Dendritic cell treated with granulocyte-macrophage colony-stimulating factor and Interleukin-4, amounts not matched to agents 40 ng/mL and 50 ng/mL, for 4 days (primary cell): Measurements from ENCODE around the gene GPR153.

Source experiments
- H3K27ac Mint-ChIP-seq: one replicate; pipeline ENCODE4 v1.8.0; 2022; ENCODE audit warnings: mild to moderate bottlenecking, mixed read lengths
- H3K27me3 Mint-ChIP-seq: one replicate; pipeline ENCODE4 v1.8.0; 2022; ENCODE audit warnings: mild to moderate bottlenecking, mixed read lengths
- H3K36me3 Mint-ChIP-seq: one replicate; pipeline ENCODE4 v1.8.0; 2022; ENCODE audit warnings: low read depth, mixed read lengths
- H3K4me1 Mint-ChIP-seq: one replicate; pipeline ENCODE4 v1.8.0; 2022; ENCODE audit warnings: low read depth, mixed read lengths
- H3K4me3 Mint-ChIP-seq: one replicate; pipeline ENCODE4 v1.8.0; 2022; ENCODE audit warnings: mild to moderate bottlenecking, moderate library complexity, mixed read lengths
- H3K9me3 Mint-ChIP-seq: one replicate; pipeline ENCODE4 v1.8.0; 2022; ENCODE audit warnings: mixed read lengths
- intact Hi-C: fragments of 100-400 bp; cut with micrococcal nuclease; formaldehyde crosslinking; loops from one replicate; pipeline ENCODE4 v1.15.0; 2022

GPR153 gene

GRCh38 chr1:6256645-6257044, 4.3 kb downstream of the GPR153 start:
- Mint-ChIP-seq H3K36me3 (no peaks in the 10 kb centered on the region), H3K27me3 (peaks cover 51% of the 10 kb centered on the region), H3K9me3 (no peaks in the 10 kb centered on the region), H3K4me3 (no peak overlapping the region), H3K27ac (no peak overlapping the region), H3K4me1 (peaks cover 27% of the 10 kb centered on the region)
- intact Hi-C loops, result no loop called here

- H3K27ac Mint-ChIP-seq, result no peak overlapping the region
- no peaks in the 10 kb centered on the region for H3K9me3 Mint-ChIP-seq
- H3K27me3 Mint-ChIP-seq, result peaks cover 62% of the 10 kb centered on the region
- H3K36me3 Mint-ChIP-seq, result no peaks in the 10 kb centered on the region
- intact Hi-C loops, result no loop called here
- no peak overlapping the region for H3K4me3 Mint-ChIP-seq
- H3K4me1 Mint-ChIP-seq, result peaks cover 18% of the 10 kb centered on the region
These were observed 6.2 kb downstream of the GPR153 start for GRCh38 chr1:6254691-6255090.

- Mint-ChIP-seq H3K27me3 (peaks cover 57% of the 10 kb centered on the region), H3K9me3 (no peaks in the 10 kb centered on the region), H3K4me1 (peaks cover 10% of the 10 kb centered on the region), H3K36me3 (no peaks in the 10 kb centered on the region), H3K27ac (no peak overlapping the region), H3K4me3 (no peak overlapping the region)
- intact Hi-C loops, result no loop called here
These were observed 7.5 kb downstream of the GPR153 start for GRCh38 chr1:6253380-6253779.

- no peaks in the 10 kb centered on the region for H3K36me3 Mint-ChIP-seq
- H3K27ac Mint-ChIP-seq, result no peak overlapping the region
- H3K27me3 Mint-ChIP-seq, result peaks cover 57% of the 10 kb centered on the region
- intact Hi-C loops, result no loop called here
- peaks cover 4% of the 10 kb centered on the region for H3K4me1 Mint-ChIP-seq
- no peaks in the 10 kb centered on the region for H3K9me3 Mint-ChIP-seq
- H3K4me3 Mint-ChIP-seq, result no peak overlapping the region
These were observed 8.6 kb downstream of the GPR153 start for GRCh38 chr1:6252374-6252710.

- Mint-ChIP-seq H3K36me3 (no peaks in the 10 kb centered on the region), H3K9me3 (no peaks in the 10 kb centered on the region), H3K4me3 (no peak overlapping the region), H3K4me1 (peaks cover 7% of the 10 kb centered on the region), H3K27me3 (peaks cover 57% of the 10 kb centered on the region), H3K27ac (no peak overlapping the region)
- intact Hi-C loops, result no loop called here
These were observed 9.1 kb downstream of the GPR153 start for GRCh38 chr1:6251681-6252373.

GRCh38 chr1:6251233-6251632, 9.7 kb downstream of the GPR153 start:
- no peak overlapping the region for H3K4me3 Mint-ChIP-seq
- H3K27ac Mint-ChIP-seq, result no peak overlapping the region
- no peaks in the 10 kb centered on the region for H3K9me3 Mint-ChIP-seq
- peaks cover 13% of the 10 kb centered on the region for H3K4me1 Mint-ChIP-seq
- peaks cover 63% of the 10 kb centered on the region for H3K27me3 Mint-ChIP-seq
- no peaks in the 10 kb centered on the region for H3K36me3 Mint-ChIP-seq
- intact Hi-C loops, result no loop called here

GRCh38 chr1:6249739-6250689, 10.9 kb downstream of the GPR153 start:
- intact Hi-C loops, result loop anchor here (5.0 to 10.0 kb wide), 3 partner anchors 157 to 198 kb away; no protein-coding TSS in a partner anchor
- Mint-ChIP-seq H3K36me3 (no peaks in the 10 kb centered on the region), H3K4me1 (peaks cover 18% of the 10 kb centered on the region), H3K9me3 (no peaks in the 10 kb centered on the region), H3K4me3 (no peak overlapping the region), H3K27ac (no peak overlapping the region), H3K27me3 (peaks cover 73% of the 10 kb centered on the region)

- Mint-ChIP-seq H3K4me3 (peak overlapping the region; percentile 51), H3K4me1 (peaks cover 26% of the 10 kb centered on the region), H3K36me3 (no peaks in the 10 kb centered on the region), H3K27me3 (peaks cover 82% of the 10 kb centered on the region), H3K27ac (no peak overlapping the region), H3K9me3 (no peaks in the 10 kb centered on the region)
- intact Hi-C loops, result loop anchor here (5.0 to 10.0 kb wide), 3 partner anchors 158 to 197 kb away; no protein-coding TSS in a partner anchor
These were observed 11.8 kb downstream of the GPR153 start for GRCh38 chr1:6248932-6249738.

- Mint-ChIP-seq H3K27ac (no peak overlapping the region), H3K27me3 (peaks cover 87% of the 10 kb centered on the region), H3K9me3 (no peaks in the 10 kb centered on the region), H3K4me1 (peaks cover 26% of the 10 kb centered on the region), H3K36me3 (no peaks in the 10 kb centered on the region), H3K4me3 (no peak overlapping the region)
- intact Hi-C loops, result loop anchor here (5.0 to 10.0 kb wide), 3 partner anchors 159 to 196 kb away; no protein-coding TSS in a partner anchor
These were observed 12.6 kb downstream of the GPR153 start for GRCh38 chr1:6248161-6248776.

- Mint-ChIP-seq H3K27ac (no peak overlapping the region), H3K4me1 (peaks cover 26% of the 10 kb centered on the region), H3K36me3 (no peaks in the 10 kb centered on the region), H3K27me3 (peaks cover 90% of the 10 kb centered on the region), H3K4me3 (no peak overlapping the region), H3K9me3 (no peaks in the 10 kb centered on the region)
- intact Hi-C loops, result loop anchor here (5.0 to 10.0 kb wide), 3 partner anchors 160 to 195 kb away; no protein-coding TSS in a partner anchor
These were observed 13.2 kb downstream of the GPR153 start for GRCh38 chr1:6247651-6248050.

- Mint-ChIP-seq H3K27me3 (peaks cover 84% of the 10 kb centered on the region), H3K9me3 (no peaks in the 10 kb centered on the region), H3K36me3 (no peaks in the 10 kb centered on the region), H3K4me3 (no peak overlapping the region), H3K4me1 (peaks cover 28% of the 10 kb centered on the region), H3K27ac (no peak overlapping the region)
- intact Hi-C loops, result loop anchor here (1.0 to 10.0 kb wide), 4 partner anchors 97 to 194 kb away; no protein-coding TSS in a partner anchor
These were observed 14.1 kb downstream of the GPR153 start for GRCh38 chr1:6246497-6247467.

GRCh38 chr1:6245869-6246496, 14.9 kb downstream of the GPR153 start:
- peaks cover 85% of the 10 kb centered on the region for H3K27me3 Mint-ChIP-seq
- H3K9me3 Mint-ChIP-seq, result no peaks in the 10 kb centered on the region
- no peak overlapping the region for H3K27ac Mint-ChIP-seq
- H3K36me3 Mint-ChIP-seq, result no peaks in the 10 kb centered on the region
- intact Hi-C loops, result loop anchor here (1.0 to 10.0 kb wide), 5 partner anchors 97 to 194 kb away; no protein-coding TSS in a partner anchor
- H3K4me1 Mint-ChIP-seq, result peaks cover 36% of the 10 kb centered on the region
- no peak overlapping the region for H3K4me3 Mint-ChIP-seq
